Measurements from ENCODE around the gene TNS3.

Gene TNS3

GRCh38 chr7:47416492-47417480 lies 165.1 kb downstream of the TNS3 start:
- no peak for DNase-seq

GRCh38 chr7:47415318-47416212 lies 166.3 kb downstream of the TNS3 start:
- DNase-seq: no peak

- DNase-seq: no peak
Measured at GRCh38 chr7:47414342-47415317, 167.3 kb downstream of the TNS3 start.

GRCh38 chr7:47413526-47414341 lies 168.2 kb downstream of the TNS3 start:
- no peak for DNase-seq

- no peak for DNase-seq
Measured at GRCh38 chr7:47411901-47412300, 170.0 kb downstream of the TNS3 start.

- no peak for DNase-seq
Measured at GRCh38 chr7:47411281-47411869, 170.5 kb downstream of the TNS3 start.

GRCh38 chr7:47408675-47409074 lies 173.2 kb downstream of the TNS3 start:
- no peak for DNase-seq

GRCh38 chr7:47407821-47408674 lies 173.9 kb downstream of the TNS3 start:
- DNase-seq: no peak

GRCh38 chr7:47407136-47407535 lies 174.8 kb downstream of the TNS3 start:
- no peak for DNase-seq

- no peak for DNase-seq
Measured at GRCh38 chr7:47406801-47407129, 175.1 kb downstream of the TNS3 start.

GRCh38 chr7:47405921-47406800 lies 175.8 kb downstream of the TNS3 start:
- no peak for DNase-seq

GRCh38 chr7:47405286-47405904 lies 176.5 kb downstream of the TNS3 start:
- DNase-seq: no peak

- DNase-seq: no peak
Measured at GRCh38 chr7:47404010-47404409, 177.9 kb downstream of the TNS3 start.

- no peak for DNase-seq
Measured at GRCh38 chr7:47402941-47403866, 178.7 kb downstream of the TNS3 start.

- no peak for DNase-seq
Measured at GRCh38 chr7:47401611-47402570, 180.0 kb downstream of the TNS3 start.

- DNase-seq: no peak
Measured at GRCh38 chr7:47400741-47401206, 181.1 kb downstream of the TNS3 start.

All from DMS153 (cell line).